HepG2 (cell line): ENCODE results near the gene ESPN. TPM values are rescaled to one million over a fixed set of nuclear protein-coding genes. Genes with fewer than 3 reads are reported as not detected.

Experiments
- CREB1 ChIP-seq, 2 experiments: fragments of 450-650 bp in 1 of 2; IDR thresholded peaks; 2 replicates each; pipeline ENCODE4 v1.6.1; 2016 to 2017; ENCODE audit warnings: control low read depth in 1 of 2, mild to moderate bottlenecking in 1 of 2, missing compliant biosample characterization in 1 of 2, missing genetic modification characterization in 1 of 2
- HMG20A ChIP-seq: IDR thresholded peaks from 2 replicates; pipeline ENCODE4 v1.6.1; 2016; ENCODE audit warnings: borderline replicate concordance
- KLF16 ChIP-seq, 2 experiments: sonication (generic) in 1 of 2; formaldehyde crosslinking in 1 of 2; IDR thresholded peaks; 2 replicates each; pipeline versions ENCODE4 v1.6.1 to v1.8.0; 2016 to 2023; ENCODE audit warnings: missing genetic modification reagents in 2 of 2, missing compliant biosample characterization in 1 of 2
- THAP9 ChIP-seq: sonication (generic); formaldehyde crosslinking; IDR thresholded peaks from 2 replicates; pipeline ENCODE4; 2020; ENCODE audit warnings: missing genetic modification reagents, mild to moderate bottlenecking, borderline replicate concordance
- ZFYVE20 ChIP-seq: sonication (generic); formaldehyde crosslinking; IDR thresholded peaks from 2 replicates; pipeline ENCODE4 v1.8.0; 2023; ENCODE audit warnings: low read depth, mild to moderate bottlenecking, moderate library complexity, missing genetic modification reagents, borderline replicate concordance
- ZNF12 ChIP-seq: sonication (generic); formaldehyde crosslinking; IDR thresholded peaks from 2 replicates; pipeline ENCODE4 v1.5.0; 2020; ENCODE audit warnings: missing genetic modification reagents
- ZNF264 ChIP-seq: sonication (generic); formaldehyde crosslinking; IDR thresholded peaks from 2 replicates; pipeline ENCODE4 v1.4.0; 2020; ENCODE audit warnings: missing genetic modification reagents
- ZNF552 ChIP-seq: sonication (generic); formaldehyde crosslinking; IDR thresholded peaks from 2 replicates; pipeline ENCODE4 v1.9.0; 2022; ENCODE audit warnings: missing genetic modification reagents, mild to moderate bottlenecking, borderline replicate concordance
- ZNF615 ChIP-seq: sonication (generic); formaldehyde crosslinking; IDR thresholded peaks from 2 replicates; pipeline ENCODE4 v1.5.0; 2020; ENCODE audit warnings: mild to moderate bottlenecking, missing genetic modification reagents, borderline replicate concordance
- polyA plus RNA-seq, 8 experiments: library from polyadenylated mRNA; depleted of rRNA in 3 of 8; stranded (reverse) in 7 of 8; unstranded in 1 of 8; fragments of >200 nt; fragmentation: Illumina TruSeq in 4 of 8; extraction: Trizol in 4 of 8; gene quantifications; 2 replicates each; pipeline versions ENCODE4 v1.2.1 to v1.2.3, GENCODE V29; 2011 to 2016; ENCODE audit warnings: low read depth in 4 of 8, missing spikeins in 1 of 8, mixed read lengths in 1 of 8; ENCODE audit not compliant: insufficient read depth in 1 of 8
- total RNA-seq, 5 experiments: library from RNA; depleted of rRNA; stranded (reverse); fragments of >200 nt; fragmentation: Illumina TruSeq; extraction: Trizol; gene quantifications; 2 replicates each; pipeline ENCODE4 v1.2.3, GENCODE V29; 2016; ENCODE audit warnings: low read depth in 1 of 5
- TF ChIP-seq, protein P1 (sequence below): sonication (generic); formaldehyde crosslinking; IDR thresholded peaks from one replicate; pipeline ENCODE4 v1.5.1; 2020; ENCODE audit warnings: mild to moderate bottlenecking, missing genetic modification reagents; ENCODE audit errors: not compliant biosample characterization
- TF ChIP-seq, protein P2 (sequence below): sonication (generic); formaldehyde crosslinking; IDR thresholded peaks from 2 replicates; pipeline ENCODE4 v1.4.0; 2020; ENCODE audit warnings: low read depth, mild to moderate bottlenecking, missing genetic modification reagents

ESPN gene
- total and polyA plus RNA-seq, 2 of the 13 experiments (the other 11 are each of a cell fraction or from before 2014, with no cell fraction given) = 48.6 to 54.2 TPM

DNA sequence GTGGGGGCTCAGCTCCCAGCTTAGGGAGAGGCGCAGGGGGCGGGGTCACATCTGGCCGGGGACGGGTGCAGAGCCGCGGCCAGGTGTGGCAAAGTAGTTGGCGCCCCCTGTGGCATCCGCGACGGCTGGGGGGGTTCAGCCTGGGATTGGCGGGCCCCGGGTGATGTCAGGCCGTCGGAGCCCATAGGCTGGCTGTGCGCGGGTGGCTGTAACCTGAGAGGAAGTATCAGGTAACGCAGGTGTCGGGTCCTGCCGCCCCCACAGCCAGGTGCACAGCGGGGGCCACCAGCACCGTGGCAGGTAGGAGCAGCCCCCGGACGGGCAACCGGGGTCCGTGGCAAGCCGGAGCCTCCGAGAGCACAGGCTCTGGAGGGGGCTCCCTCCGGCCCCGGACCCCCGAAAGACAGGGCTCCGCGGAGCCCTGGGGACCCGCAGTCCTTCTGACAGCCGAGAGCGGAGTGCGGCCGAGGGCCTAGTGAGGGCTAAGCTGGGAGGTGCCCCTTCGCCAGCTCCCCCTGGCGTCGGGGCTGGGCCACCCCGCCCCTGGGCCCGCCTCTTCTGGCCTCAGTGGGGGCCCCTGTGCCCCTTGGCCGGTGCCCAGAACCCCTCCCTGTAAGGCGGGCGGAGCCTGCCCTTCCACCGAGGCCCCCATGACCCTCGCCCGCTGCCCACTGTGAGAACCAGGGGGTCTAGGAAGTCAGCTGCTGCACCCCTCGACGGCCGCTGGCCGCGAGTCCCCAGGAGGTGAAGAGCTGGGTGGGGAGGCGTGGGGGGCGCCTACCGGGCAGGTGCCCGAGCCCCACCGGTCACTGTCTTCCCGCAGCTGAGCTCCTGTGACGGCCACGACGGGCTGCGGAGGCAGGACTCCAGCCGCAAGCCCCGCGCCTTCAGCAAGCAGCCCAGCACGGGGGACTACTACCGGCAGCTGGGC is 23.5 kb downstream of the ESPN start (continued):
- TF ChIP-seq KLF16 (CRISPR knock-in tag; IDR thresholded peaks at IDR 0.05) (peak in 1 of 2 experiments; percentile 85; a peak in 2 of 4 replicates), ZNF264 (peak; percentile 17; the same call in 1 of the 2 replicates), THAP9 (peak; percentile 63; the same call in 1 of the 2 replicates), ZNF12 (CRISPR knock-in tag) (no peak), ZNF552 (0 out of 2 replicates have a peak, but pooled peaks have one; percentile 54), ZNF615 (CRISPR knock-in tag) (no peak), HMG20A (CRISPR knock-in tag) (no peak), CREB1 (IDR thresholded peaks at IDR 0.05) (no peak), CREB1 (CRISPR knock-in tag; IDR thresholded peaks at IDR 0.05) (no peak), ZFYVE20 (no peak)
- TF ChIP-seq, protein P1, sequence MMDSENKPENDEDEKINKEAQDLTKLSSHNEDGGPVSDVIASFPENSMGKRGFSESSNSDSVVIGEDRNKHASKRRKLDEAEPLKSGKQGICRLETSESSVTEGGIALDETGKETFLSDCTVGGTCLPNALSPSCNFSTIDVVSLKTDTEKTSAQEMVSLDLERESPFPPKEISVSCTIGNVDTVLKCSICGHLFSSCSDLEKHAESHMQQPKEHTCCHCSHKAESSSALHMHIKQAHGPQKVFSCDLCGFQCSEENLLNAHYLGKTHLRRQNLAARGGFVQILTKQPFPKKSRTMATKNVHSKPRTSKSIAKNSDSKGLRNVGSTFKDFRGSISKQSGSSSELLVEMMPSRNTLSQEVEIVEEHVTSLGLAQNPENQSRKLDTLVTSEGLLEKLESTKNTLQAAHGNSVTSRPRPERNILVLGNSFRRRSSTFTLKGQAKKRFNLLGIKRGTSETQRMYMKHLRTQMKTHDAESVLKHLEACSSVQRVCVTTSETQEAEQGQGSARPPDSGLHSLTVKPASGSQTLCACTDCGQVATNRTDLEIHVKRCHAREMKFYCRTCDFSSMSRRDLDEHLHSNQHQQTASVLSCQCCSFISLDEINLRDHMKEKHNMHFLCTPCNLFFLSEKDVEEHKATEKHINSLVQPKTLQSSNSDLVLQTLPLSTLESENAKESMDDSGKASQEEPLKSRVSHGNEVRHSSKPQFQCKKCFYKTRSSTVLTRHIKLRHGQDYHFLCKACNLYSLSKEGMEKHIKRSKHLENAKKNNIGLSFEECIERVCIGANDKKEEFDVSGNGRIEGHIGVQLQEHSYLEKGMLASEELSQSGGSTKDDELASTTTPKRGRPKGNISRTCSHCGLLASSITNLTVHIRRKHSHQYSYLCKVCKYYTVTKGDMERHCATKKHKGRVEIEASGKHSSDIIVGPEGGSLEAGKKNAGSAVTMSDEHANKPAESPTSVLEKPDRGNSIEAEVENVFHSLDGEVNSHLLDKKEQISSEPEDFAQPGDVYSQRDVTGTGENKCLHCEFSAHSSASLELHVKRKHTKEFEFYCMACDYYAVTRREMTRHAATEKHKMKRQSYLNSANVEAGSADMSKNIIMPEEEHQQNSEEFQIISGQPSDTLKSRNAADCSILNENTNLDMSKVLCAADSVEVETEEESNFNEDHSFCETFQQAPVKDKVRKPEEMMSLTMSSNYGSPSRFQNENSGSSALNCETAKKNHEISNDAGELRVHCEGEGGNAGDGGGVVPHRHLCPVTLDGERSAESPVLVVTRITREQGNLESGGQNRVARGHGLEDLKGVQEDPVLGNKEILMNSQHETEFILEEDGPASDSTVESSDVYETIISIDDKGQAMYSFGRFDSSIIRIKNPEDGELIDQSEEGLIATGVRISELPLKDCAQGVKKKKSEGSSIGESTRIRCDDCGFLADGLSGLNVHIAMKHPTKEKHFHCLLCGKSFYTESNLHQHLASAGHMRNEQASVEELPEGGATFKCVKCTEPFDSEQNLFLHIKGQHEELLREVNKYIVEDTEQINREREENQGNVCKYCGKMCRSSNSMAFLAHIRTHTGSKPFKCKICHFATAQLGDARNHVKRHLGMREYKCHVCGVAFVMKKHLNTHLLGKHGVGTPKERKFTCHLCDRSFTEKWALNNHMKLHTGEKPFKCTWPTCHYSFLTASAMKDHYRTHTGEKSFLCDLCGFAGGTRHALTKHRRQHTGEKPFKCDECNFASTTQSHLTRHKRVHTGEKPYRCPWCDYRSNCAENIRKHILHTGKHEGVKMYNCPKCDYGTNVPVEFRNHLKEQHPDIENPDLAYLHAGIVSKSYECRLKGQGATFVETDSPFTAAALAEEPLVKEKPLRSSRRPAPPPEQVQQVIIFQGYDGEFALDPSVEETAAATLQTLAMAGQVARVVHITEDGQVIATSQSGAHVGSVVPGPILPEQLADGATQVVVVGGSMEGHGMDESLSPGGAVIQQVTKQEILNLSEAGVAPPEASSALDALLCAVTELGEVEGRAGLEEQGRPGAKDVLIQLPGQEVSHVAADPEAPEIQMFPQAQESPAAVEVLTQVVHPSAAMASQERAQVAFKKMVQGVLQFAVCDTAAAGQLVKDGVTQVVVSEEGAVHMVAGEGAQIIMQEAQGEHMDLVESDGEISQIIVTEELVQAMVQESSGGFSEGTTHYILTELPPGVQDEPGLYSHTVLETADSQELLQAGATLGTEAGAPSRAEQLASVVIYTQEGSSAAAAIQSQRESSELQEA (CRISPR knock-in tag) = peak; percentile 66
- TF ChIP-seq, protein P2, sequence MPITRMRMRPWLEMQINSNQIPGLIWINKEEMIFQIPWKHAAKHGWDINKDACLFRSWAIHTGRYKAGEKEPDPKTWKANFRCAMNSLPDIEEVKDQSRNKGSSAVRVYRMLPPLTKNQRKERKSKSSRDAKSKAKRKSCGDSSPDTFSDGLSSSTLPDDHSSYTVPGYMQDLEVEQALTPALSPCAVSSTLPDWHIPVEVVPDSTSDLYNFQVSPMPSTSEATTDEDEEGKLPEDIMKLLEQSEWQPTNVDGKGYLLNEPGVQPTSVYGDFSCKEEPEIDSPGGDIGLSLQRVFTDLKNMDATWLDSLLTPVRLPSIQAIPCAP (CRISPR knock-in tag) = no peak
